Stomach (tissue), 9 donors: ENCODE measurements around the gene ZNF638. TPM values are rescaled to one million over a fixed set of nuclear protein-coding genes. Genes with fewer than 3 reads are reported as not detected.
A peak's percentile ranks its signal among the peaks of the same experiment; 100 is the strongest.

Experiments
- DNase-seq, 2 donors: peaks; one replicate each; pipeline versions ENCODE4 v3.0.0 to v3.0.0-alpha.2; 2013 to 2019
- H3K27ac ChIP-seq, 5 donors: fragments of 200-600 bp in 4 of 5; sonication (generic) in 4 of 5; one replicate each; pipeline ENCODE4 v1.5.1; 2013 to 2019; ENCODE audit warnings: mild to moderate bottlenecking in 1 of 5, moderate library complexity in 1 of 5
- H3K27me3 ChIP-seq, 3 donors: fragments of 200-600 bp; sonication (generic); one replicate each; pipeline ENCODE4 v1.5.1; 2017 to 2019; ENCODE audit warnings: mixed run types in 1 of 3
- H3K36me3 ChIP-seq, 4 donors: fragments of 200-600 bp; sonication (generic); 1 replicate in 3 of 4; 2 replicates in 1 of 4; pipeline ENCODE4 v1.5.1; 2016 to 2019
- H3K4me1 ChIP-seq, 4 donors: fragments of 200-600 bp; sonication (generic); one replicate each; pipeline ENCODE4 v1.5.1; 2016 to 2019
- H3K4me3 ChIP-seq, 4 donors: fragments of 200-600 bp; sonication (generic) in 3 of 4; one replicate each; pipeline ENCODE4 v1.5.1; 2016 to 2019; ENCODE audit warnings: mild to moderate bottlenecking in 1 of 4
- H3K9me3 ChIP-seq, 4 donors: fragments of 200-600 bp; sonication (generic); one replicate each; pipeline ENCODE4 v1.5.1; 2016 to 2019
- EP300 ChIP-seq: sonication (generic); formaldehyde crosslinking; IDR thresholded peaks from one replicate; pipeline ENCODE4 v1.6.1; 2017; ENCODE audit warnings: antibody characterized with exemption
- POLR2A ChIP-seq, 4 donors: fragments of 450-650 bp; IDR thresholded peaks; one replicate each; pipeline ENCODE4 v1.6.1; 2016; ENCODE audit warnings: antibody characterized with exemption in 4 of 4, control low read depth in 2 of 4, mild to moderate bottlenecking in 1 of 4, moderate library complexity in 1 of 4
- POLR2AphosphoS5 ChIP-seq, 3 donors: sonication (generic); formaldehyde crosslinking; IDR thresholded peaks; one replicate each; pipeline ENCODE4 v1.6.1; 2016; ENCODE audit warnings: antibody characterized with exemption in 3 of 3
- WGBS, 5 donors: extraction: QIAGEN DNeasy Blood & Tissue Kit in 3 of 5; methylation state at CpG; one replicate each; pipeline versions ENCODE4 v1.1.5 to v1.1.7; 2013 to 2018; 5-methylcytosine and 5-hydroxymethylcytosine counted together
- intact Hi-C: fragments of 100-400 bp; cut with DNase I; formaldehyde crosslinking; loops from one replicate; pipeline ENCODE4 v1.15.1; 2023; ENCODE audit warnings: low total_unique reads
- polyA plus RNA-seq, 3 donors: library from polyadenylated mRNA; stranded (reverse); fragments of 200-250 nt; gene quantifications; one replicate each; pipeline ENCODE4 v1.2.3, GENCODE V29; 2013
- total RNA-seq, 5 donors: library from RNA; depleted of rRNA; stranded (reverse); fragments of >200 nt; gene quantifications; one replicate each; pipeline versions ENCODE4 v1.1.0 to v1.2.3, GENCODE V29; 2014 to 2016
- TF ChIP-seq, protein P1 (sequence below), 7 experiments: fragments of 450-650 bp in 4 of 7; fragments of 200-600 bp in 3 of 7; sonication (generic) in 3 of 7; IDR thresholded peaks; one replicate each; pipeline ENCODE4 v1.5.1; 2016 to 2019; ENCODE audit warnings: antibody characterized with exemption in 7 of 7, control low read depth in 2 of 7, mild to moderate bottlenecking in 1 of 7
- donor health status: healthy with polysubstance abuse.
- donor health status: Bipolar disorder and iron deficiency.
- donor health status: healthy.

ZNF638 gene
- total and polyA plus RNA-seq, 8 donors: 55.2 to 411 (median 127) TPM

DNA sequence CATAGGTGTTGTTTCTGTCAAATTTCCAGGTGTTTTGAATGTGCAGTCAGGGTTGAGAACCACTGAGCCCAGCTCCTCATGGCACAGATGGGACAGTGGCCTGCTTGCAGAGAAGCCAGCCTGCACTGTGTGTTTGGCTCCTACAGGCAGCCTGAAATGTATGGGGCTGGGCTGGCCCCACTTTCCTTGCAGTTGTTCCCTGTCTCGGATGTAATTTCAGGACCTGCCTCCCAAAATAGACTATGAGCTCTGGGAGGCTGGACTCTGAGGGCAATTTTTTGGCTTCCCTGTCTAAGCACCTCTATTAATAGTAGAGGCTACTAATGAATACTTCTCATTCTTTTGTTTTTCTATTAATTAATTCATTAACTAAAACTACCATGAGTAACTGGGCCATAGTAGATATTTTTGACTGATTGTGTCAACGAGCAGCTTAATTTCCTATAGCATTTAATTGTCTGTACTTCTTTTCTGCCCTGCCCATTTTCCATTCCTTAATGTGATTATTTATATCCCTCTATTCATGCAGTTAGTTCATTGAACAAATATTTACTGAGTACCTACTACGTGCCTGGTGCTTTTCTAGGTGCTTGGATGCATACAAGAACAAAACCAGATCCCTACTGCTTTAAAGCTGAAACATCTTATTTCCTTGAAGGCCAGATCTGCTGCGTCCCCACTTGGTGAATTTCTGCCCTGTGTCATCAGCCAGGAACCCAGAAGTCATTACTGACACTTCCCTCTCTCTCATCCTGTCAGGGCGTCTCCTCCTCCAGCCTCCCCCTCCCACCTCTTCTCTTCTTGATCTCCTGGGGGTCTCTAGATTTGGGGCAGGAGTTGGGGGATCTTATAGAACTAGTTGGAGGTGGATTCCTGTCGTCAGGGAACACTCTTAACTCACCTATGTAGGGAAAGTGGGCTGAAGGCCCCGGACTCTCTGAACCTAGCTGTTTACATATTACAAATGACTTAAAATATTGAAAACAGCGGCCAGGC lies 138.1 kb downstream of the ZNF638 start:
- H3K4me3 ChIP-seq: no peak overlapping the region
- DNase-seq: no peak
- no peaks in the 10 kb centered on the region for H3K9me3 ChIP-seq
- TF ChIP-seq POLR2A (IDR thresholded peaks at IDR 0.05) (no peak), POLR2AphosphoS5 (IDR thresholded peaks at IDR 0.05) (no peak), EP300 (no peak)
- TF ChIP-seq, protein P1, sequence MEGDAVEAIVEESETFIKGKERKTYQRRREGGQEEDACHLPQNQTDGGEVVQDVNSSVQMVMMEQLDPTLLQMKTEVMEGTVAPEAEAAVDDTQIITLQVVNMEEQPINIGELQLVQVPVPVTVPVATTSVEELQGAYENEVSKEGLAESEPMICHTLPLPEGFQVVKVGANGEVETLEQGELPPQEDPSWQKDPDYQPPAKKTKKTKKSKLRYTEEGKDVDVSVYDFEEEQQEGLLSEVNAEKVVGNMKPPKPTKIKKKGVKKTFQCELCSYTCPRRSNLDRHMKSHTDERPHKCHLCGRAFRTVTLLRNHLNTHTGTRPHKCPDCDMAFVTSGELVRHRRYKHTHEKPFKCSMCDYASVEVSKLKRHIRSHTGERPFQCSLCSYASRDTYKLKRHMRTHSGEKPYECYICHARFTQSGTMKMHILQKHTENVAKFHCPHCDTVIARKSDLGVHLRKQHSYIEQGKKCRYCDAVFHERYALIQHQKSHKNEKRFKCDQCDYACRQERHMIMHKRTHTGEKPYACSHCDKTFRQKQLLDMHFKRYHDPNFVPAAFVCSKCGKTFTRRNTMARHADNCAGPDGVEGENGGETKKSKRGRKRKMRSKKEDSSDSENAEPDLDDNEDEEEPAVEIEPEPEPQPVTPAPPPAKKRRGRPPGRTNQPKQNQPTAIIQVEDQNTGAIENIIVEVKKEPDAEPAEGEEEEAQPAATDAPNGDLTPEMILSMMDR (IDR thresholded peaks at IDR 0.05): no peak
- H3K36me3 ChIP-seq: no peaks in the 10 kb centered on the region
- H3K4me1 ChIP-seq: peaks cover 0 to 30% (median 18%) of the 10 kb centered on the region in 4 donors
- WGBS, 5 donors: 58 to 73% (median 59%) methylated on average over 8 of the region's 8 CpGs
- intact Hi-C loops: no loop called here
- peaks cover 0 to 47% (median 44%) of the 10 kb centered on the region in 3 donors for H3K27me3 ChIP-seq
- no peak overlapping the region for H3K27ac ChIP-seq

DNA sequence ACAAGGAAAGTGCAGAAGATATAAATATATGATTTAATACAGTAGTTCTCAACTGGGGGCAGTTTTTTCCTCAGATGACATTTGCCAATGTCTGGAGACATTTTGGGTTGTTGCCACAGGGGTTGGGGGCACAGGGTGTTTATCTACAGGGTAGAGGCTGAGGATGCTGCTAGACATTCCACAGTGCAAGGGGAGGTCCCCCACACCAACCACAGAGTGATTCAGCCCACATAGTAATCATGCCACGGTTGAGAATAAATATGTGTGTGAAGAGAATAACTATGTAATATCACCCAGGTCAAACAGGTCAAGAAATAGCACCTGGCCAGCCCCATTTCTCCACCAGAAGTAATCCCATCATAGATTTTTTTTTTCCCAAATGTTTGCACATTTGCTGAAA lies 139.7 kb downstream of the ZNF638 start:
- intact Hi-C loops: no loop called here
- H3K4me1 ChIP-seq: peaks cover 0 to 19% (median 10%) of the 10 kb centered on the region in 4 donors
- H3K4me3 ChIP-seq: no peak overlapping the region
- H3K36me3 ChIP-seq: no peaks in the 10 kb centered on the region
- H3K27ac ChIP-seq: no peak overlapping the region
- no peaks in the 10 kb centered on the region for H3K9me3 ChIP-seq
- 27 to 63% (median 42%) methylated on average over 1 of the region's 1 CpG for WGBS, 5 donors
- DNase-seq: no peak
- TF ChIP-seq EP300 (no peak), POLR2AphosphoS5 (IDR thresholded peaks at IDR 0.05) (no peak), POLR2A (IDR thresholded peaks at IDR 0.05) (no peak)
- TF ChIP-seq, protein P1 (IDR thresholded peaks at IDR 0.05): no peak
- H3K27me3 ChIP-seq: peaks cover 0 to 32% (median 28%) of the 10 kb centered on the region in 3 donors

DNA sequence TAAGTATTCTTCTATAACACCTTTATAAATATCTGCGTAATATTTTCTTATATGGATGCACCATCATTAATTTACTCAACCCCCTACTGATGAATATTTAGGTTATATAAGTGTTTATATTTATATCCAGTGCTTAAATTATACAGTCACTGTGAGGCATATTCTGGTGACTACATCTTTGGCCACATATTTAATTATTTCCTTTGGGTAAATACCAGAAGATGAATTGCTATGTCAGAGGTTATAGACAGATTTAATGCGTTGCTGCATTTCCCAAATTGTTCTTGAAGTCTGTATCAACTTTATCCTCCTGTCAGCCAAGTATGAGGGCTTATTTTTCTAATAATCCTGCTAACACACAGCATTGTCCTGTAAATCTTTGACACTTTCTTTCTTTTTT lies 140.4 kb downstream of the ZNF638 start:
- WGBS, 5 donors: 36 to 61% (median 58%) methylated on average over 2 of the region's 2 CpGs
- no peak for DNase-seq
- no peak overlapping the region for H3K27ac ChIP-seq
- H3K4me1 ChIP-seq: peaks cover 0 to 13% (median 3%) of the 10 kb centered on the region in 4 donors
- no peak overlapping the region for H3K4me3 ChIP-seq
- intact Hi-C loops: no loop called here
- no peaks in the 10 kb centered on the region for H3K9me3 ChIP-seq
- TF ChIP-seq POLR2AphosphoS5 (IDR thresholded peaks at IDR 0.05) (no peak), POLR2A (IDR thresholded peaks at IDR 0.05) (no peak), EP300 (no peak)
- TF ChIP-seq, protein P1 (IDR thresholded peaks at IDR 0.05): no peak
- H3K27me3 ChIP-seq: peaks cover 0 to 24% (median 21%) of the 10 kb centered on the region in 3 donors
- no peaks in the 10 kb centered on the region for H3K36me3 ChIP-seq

DNA sequence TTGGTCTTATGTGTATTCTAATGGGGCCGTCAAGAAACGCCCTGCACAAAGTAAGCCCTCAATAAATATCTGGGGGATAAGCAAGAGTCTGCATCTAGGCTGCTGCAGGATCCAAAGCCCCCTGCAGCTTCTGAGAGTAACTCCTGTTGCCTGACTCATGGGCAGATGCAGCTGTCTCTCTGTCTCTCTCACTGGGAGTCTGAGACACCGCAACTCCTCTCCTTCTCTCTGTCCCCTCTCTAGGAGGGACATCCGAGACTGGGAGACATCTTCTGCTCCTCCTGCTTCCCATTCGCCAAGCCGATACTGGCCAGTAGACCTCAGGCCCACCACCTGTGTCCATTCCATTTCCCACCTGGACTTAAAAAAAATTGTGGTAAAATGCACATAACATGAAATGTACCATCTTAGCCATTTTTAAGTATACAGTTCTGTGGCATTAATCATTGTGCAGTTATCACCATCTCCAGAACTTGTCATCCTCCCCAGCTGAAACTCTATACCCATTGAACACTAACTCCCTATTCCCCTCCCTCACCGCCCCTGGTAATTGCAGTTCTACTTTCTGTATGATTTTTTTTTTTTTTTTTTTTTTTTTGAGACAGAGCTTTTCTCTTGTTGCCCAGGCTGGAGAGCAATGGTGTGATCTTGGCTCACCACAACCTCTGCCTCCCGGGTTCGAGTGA lies 141.9 kb downstream of the ZNF638 start:
- H3K27ac ChIP-seq: peak overlapping the region in 1 of 5 donors; percentile 74
- no peak overlapping the region for H3K4me3 ChIP-seq
- intact Hi-C loops: no loop called here
- no peaks in the 10 kb centered on the region for H3K9me3 ChIP-seq
- H3K4me1 ChIP-seq: no peaks in the 10 kb centered on the region
- no peak for DNase-seq
- no peaks in the 10 kb centered on the region for H3K36me3 ChIP-seq
- TF ChIP-seq POLR2AphosphoS5 (IDR thresholded peaks at IDR 0.05): no peak
- no peak for TF ChIP-seq EP300
- TF ChIP-seq, protein P1 (IDR thresholded peaks at IDR 0.05): no peak
- TF ChIP-seq POLR2A (IDR thresholded peaks at IDR 0.05): no peak
- peaks cover 0 to 15% (median 10%) of the 10 kb centered on the region in 3 donors for H3K27me3 ChIP-seq
- 93 to 95% (median 94%) methylated on average over 9 of the region's 9 CpGs for WGBS, 5 donors
